GM21786 (cell line): ENCODE results near the gene TSKU.
"Not testable (repeated sequence)": the region's sequence is repeated elsewhere in the genome, so short reads cannot be mapped to it uniquely, and the experiment has no call there.

Source experiments
- ATAC-seq: cut with Tn5 transposase; IDR thresholded peaks from one replicate; pipeline ENCODE4 v1.9.1; 2021; ENCODE audit not compliant: unreplicated experiment

Gene TSKU

GRCh38 chr11:76787911-76788596, 4.9 kb downstream of the TSKU start:
- no peak for ATAC-seq

GRCh38 chr11:76788661-76789442, 5.7 kb downstream of the TSKU start:
- no peak for ATAC-seq

GRCh38 chr11:76789443-76789719, 6.2 kb downstream of the TSKU start:
- ATAC-seq: no peak

GRCh38 chr11:76790251-76790650, 7.1 kb downstream of the TSKU start:
- ATAC-seq: no peak

DNA sequence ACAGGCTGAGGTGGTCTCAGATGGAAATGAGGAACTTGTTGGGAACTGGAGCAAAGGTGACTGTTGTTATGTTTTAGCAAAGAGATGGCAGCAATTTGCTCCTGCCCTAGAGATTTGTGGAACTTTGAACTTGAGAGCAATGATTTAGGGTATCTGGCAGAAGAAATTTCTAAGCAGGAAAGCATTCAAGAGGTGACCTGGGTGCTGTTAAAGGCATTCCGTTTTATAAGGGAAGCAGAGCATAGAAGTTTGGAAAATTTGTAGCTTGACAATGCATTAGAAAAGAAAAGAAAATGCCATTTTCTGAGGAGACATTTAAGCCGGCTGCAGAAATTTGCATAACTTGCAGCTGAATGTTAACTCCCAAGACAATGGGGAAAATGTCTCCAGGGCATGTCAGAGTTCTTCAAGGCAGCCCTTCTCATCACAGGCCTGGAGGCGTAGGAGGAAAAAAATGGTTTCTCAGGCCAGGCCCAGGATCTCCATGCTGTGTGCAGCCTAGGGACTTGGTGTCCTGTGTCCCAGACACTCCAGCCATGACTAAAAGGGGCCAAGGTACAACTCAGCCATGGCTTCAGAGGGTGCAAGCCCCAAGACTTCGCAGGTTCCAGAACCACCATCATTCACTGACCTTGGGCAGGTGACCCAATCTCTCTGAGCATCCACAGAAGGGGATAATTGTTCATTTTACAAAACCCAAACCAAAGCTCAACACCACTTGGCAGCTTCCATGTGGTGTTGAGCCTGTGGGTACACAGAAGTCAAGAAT, 8.0 kb downstream of the TSKU start:
- not testable (repeated sequence) for ATAC-seq

DNA sequence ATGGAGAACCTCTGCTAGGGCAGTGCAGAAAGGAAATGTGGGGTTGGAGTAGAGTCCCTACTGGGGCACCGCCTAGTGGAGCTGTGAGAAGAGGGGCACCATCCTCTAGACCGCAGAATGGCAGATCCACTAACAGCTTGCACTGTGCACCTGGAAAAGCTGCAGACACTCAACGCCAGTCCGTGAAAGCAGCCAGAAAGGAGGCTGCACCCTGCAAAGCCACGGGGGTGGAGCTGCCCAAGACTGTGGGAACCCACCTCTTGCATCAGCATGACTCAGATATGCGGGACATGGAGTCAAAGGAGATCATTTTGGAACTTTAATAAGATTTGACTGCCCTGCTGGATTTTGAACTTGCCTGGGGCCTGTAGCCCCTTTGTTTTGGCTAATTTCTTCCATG, 8.7 kb downstream of the TSKU start:
- ATAC-seq: no peak

- ATAC-seq: no peak
Measured at GRCh38 chr11:76792505-76793264, 9.5 kb downstream of the TSKU start.

- ATAC-seq: no peak
Measured at GRCh38 chr11:76793391-76794291, 10.5 kb downstream of the TSKU start.

GRCh38 chr11:76794371-76795289, 11.5 kb downstream of the TSKU start:
- ATAC-seq: no peak

- no peak for ATAC-seq
Measured at GRCh38 chr11:76795290-76795935, 12.3 kb downstream of the TSKU start.

DNA sequence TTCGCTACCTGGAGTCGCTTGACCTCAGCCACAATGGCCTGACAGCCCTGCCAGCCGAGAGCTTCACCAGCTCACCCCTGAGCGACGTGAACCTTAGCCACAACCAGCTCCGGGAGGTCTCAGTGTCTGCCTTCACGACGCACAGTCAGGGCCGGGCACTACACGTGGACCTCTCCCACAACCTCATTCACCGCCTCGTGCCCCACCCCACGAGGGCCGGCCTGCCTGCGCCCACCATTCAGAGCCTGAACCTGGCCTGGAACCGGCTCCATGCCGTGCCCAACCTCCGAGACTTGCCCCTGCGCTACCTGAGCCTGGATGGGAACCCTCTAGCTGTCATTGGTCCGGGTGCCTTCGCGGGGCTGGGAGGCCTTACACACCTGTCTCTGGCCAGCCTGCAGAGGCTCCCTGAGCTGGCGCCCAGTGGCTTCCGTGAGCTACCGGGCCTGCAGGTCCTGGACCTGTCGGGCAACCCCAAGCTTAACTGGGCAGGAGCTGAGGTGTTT, 12.8 kb downstream of the TSKU start:
- no peak for ATAC-seq

DNA sequence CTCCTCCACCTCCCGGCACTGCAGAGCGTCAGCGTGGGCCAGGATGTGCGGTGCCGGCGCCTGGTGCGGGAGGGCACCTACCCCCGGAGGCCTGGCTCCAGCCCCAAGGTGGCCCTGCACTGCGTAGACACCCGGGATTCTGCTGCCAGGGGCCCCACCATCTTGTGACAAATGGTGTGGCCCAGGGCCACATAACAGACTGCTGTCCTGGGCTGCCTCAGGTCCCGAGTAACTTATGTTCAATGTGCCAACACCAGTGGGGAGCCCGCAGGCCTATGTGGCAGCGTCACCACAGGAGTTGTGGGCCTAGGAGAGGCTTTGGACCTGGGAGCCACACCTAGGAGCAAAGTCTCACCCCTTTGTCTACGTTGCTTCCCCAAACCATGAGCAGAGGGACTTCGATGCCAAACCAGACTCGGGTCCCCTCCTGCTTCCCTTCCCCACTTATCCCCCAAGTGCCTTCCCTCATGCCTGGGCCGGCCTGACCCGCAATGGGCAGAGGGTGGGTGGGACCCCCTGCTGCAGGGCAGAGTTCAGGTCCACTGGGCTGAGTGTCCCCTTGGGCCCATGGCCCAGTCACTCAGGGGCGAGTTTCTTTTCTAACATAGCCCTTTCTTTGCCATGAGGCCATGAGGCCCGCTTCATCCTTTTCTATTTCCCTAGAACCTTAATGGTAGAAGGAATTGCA, 13.5 kb downstream of the TSKU start:
- ATAC-seq: no peak

DNA sequence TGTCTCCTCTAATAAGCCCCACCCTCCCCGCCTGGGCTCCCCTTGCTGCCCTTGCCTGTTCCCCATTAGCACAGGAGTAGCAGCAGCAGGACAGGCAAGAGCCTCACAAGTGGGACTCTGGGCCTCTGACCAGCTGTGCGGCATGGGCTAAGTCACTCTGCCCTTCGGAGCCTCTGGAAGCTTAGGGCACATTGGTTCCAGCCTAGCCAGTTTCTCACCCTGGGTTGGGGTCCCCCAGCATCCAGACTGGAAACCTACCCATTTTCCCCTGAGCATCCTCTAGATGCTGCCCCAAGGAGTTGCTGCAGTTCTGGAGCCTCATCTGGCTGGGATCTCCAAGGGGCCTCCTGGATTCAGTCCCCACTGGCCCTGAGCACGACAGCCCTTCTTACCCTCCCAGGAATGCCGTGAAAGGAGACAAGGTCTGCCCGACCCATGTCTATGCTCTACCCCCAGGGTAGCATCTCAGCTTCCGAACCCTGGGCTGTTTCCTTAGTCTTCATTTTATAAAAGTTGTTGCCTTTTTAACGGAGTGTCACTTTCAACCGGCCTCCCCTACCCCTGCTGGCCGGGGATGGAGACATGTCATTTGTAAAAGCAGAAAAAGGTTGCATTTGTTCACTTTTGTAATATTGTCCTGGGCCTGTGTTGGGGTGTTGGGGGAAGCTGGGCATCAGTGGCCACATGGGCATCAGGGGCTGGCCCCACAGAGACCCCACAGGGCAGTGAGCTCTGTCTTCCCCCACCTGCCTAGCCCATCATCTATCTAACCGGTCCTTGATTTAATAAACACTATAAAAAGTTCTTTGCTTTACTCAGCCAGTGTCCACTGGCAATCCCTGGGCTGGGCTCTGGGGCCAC, 14.4 kb downstream of the TSKU start:
- no peak for ATAC-seq

- no peak for ATAC-seq
Measured at GRCh38 chr11:76798202-76798581, 15.0 kb downstream of the TSKU start.

DNA sequence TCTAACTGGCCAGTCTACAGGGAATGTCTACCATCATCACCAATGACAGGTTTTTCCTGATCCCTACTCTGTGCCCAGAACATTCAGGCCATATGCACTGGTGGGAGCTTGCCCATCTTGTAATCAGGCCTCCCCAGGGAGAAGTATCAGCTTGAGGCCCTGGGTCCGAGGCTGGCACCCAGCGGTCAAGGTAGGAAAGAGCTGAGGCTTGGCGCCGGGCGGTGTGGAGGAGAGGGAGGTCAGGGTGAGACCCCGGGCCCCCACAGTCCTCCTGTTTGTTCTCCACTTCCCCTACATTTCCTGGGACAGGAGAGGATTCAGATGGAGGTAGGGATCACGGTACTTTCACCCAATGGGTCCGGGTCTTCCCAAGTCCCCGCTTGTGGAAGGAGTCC, 15.5 kb downstream of the TSKU start:
- no peak for ATAC-seq

DNA sequence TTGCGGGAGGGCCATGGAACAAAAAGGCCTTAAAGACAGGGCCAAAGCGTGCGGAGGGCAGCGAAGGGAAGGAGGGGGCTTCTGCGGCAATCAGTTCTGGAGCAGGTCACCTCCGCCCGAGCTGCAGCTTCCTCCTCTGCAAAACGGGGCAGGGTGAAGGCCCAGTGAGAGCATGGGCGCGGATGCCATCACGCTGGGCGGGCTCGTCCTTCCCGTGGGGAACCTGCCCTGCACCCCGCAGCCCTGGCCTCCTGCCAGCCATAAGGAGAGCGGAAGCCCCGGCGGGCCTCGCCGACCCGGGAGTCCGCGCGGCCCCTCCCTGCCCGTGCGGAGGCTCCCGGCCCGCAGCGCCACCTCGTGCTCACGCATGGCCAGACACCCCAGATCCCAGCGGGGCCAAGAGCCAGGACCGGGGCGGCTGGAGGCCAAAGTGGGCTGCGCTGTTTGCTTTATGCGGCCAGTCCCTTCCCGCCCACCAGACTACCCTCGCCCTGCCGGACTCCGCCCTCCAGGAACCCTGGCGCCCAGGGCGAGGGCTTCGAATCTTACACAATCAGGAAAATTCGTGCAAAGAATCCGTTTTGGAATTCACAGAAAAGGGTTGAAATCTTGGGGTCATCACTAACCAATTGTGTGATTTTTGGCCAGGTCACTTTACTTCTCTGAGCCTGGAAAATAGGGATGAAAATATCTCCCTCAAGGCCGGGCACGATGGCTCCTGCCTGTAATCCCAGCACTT, 16.1 kb downstream of the TSKU start:
- no peak for ATAC-seq
